Nephron progenitor cell (in vitro differentiated cells): ENCODE data around the gene FOLR1.

Experiments used
- DNase-seq: peaks from one replicate; pipeline ENCODE4 v3.0.0; 2021
- H3K27ac Mint-ChIP-seq: 2 replicates; pipeline ENCODE4 v1.8.0; 2021; ENCODE audit warnings: mild to moderate bottlenecking, moderate library complexity, mixed read lengths
- H3K27me3 Mint-ChIP-seq: 2 replicates; pipeline ENCODE4 v1.8.0; 2021; ENCODE audit warnings: mild to moderate bottlenecking, low read depth, mixed read lengths; ENCODE audit not compliant: poor library complexity
- H3K36me3 Mint-ChIP-seq: 2 replicates; pipeline ENCODE4 v1.8.0; 2021; ENCODE audit warnings: low read depth, mixed read lengths
- H3K4me1 Mint-ChIP-seq: 2 replicates; pipeline ENCODE4 v1.8.0; 2021; ENCODE audit warnings: mixed read lengths
- H3K4me3 Mint-ChIP-seq: 2 replicates; pipeline ENCODE4 v1.8.0; 2021; ENCODE audit warnings: mild to moderate bottlenecking, moderate library complexity, mixed read lengths
- H3K9me3 Mint-ChIP-seq: 2 replicates; pipeline ENCODE4 v1.8.0; 2021; ENCODE audit warnings: mild to moderate bottlenecking, moderate library complexity, mixed read lengths
- CTCF ChIP-seq: fragments of 200-600 bp; sonication (generic); IDR thresholded peaks from 2 replicates; pipeline ENCODE4 v1.5.0; 2021; ENCODE audit warnings: antibody characterized with exemption

The FOLR1 gene

DNA sequence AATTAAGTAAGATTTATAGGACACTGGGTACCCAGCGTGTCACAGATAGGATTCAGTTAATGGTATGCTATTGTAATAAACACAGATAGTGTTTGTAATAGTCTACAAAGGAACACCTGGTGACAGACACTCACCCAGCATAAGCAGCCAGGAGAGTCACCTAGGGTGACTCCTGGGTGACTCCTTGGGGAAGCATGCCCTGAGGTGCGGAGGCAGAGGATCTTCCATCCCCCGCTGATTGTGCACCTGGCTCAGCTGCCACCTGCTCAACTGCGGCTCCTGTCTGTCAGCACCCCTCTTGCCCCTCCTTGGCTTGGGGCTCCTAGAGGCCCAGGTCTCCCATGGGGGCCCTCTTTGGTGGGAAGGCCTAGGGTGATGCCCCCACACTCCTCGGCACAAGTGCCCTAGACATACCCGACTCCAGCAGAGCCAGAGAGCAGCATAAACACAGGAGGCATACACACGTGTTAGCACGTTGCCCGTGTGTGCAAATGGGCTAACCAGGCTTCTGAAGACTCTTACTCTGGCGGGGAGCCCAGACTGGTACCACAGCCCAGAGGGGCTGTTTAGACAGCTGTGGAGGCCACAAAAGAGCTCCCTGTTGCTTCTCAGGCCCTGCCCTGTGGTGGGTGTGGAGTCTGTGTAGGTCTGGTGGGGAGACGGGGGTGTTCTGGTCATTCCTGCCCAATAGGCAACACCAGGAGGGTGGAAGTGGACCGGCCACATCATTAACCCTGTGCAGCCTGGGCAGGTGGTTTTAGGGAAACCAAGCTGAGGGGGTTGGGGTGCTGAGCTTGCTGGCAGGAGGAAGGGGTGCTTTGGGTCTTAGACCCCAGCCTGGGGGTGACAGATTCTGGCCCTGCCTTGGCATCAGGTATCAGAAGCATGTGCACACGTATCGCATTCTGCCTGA, 35.6 kb downstream of the FOLR1 start:
- Mint-ChIP-seq H3K9me3 (no peaks in the 10 kb centered on the region), H3K36me3 (peaks cover 30% of the 10 kb centered on the region), H3K27ac (peak overlapping the region; percentile 29), H3K27me3 (no peaks in the 10 kb centered on the region), H3K4me1 (peaks cover 40% of the 10 kb centered on the region), H3K4me3 (peak overlapping the region; percentile 13)
- no peak for DNase-seq
- TF ChIP-seq CTCF = no peak

- peak; percentile 25 for DNase-seq
- Mint-ChIP-seq H3K4me1 (peaks cover 35% of the 10 kb centered on the region), H3K4me3 (no peak overlapping the region), H3K9me3 (no peaks in the 10 kb centered on the region), H3K27me3 (no peaks in the 10 kb centered on the region), H3K36me3 (peaks cover 31% of the 10 kb centered on the region), H3K27ac (no peak overlapping the region)
- no peak for TF ChIP-seq CTCF
Measured at GRCh38 chr11:72228229-72228843, 36.4 kb downstream of the FOLR1 start.

- DNase-seq = no peak
- H3K4me1 Mint-ChIP-seq = peaks cover 39% of the 10 kb centered on the region
- no peak for TF ChIP-seq CTCF
- no peaks in the 10 kb centered on the region for H3K27me3 Mint-ChIP-seq
- H3K9me3 Mint-ChIP-seq = no peaks in the 10 kb centered on the region
- H3K36me3 Mint-ChIP-seq = peaks cover 36% of the 10 kb centered on the region
- H3K27ac Mint-ChIP-seq = no peak overlapping the region
- no peak overlapping the region for H3K4me3 Mint-ChIP-seq
Measured at GRCh38 chr11:72228844-72229231, 36.9 kb downstream of the FOLR1 start.

DNA sequence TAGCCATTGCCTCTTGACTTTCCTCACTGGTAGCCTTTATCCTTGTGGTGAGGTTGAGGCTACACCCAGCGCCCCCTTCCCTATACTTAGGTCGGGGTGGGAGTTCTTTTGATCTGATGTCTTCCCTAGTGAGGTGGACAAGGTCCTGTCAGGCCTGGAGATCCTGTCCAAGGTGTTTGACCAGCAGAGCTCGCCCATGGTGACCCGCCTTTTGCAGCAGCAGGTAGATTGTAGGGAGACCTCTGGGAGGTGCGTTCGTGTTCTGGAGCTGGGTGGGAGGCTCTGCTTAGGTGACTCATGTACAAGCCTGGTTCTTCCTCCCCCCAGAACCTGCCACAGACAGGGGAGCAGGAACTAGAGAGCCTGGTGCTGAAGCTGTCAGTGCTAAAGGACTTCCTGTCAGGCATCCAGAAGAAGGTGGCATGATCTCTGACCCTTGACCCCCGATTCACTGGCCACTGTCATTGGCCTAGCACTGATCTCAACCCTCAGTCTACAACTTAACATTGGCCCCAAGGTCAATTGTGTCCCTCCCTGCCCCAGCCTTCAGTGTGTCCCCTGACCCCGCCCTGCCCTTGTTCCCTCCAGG, 37.5 kb downstream of the FOLR1 start:
- Mint-ChIP-seq H3K27ac (no peak overlapping the region), H3K4me3 (no peak overlapping the region), H3K27me3 (no peaks in the 10 kb centered on the region), H3K9me3 (no peaks in the 10 kb centered on the region), H3K4me1 (peaks cover 45% of the 10 kb centered on the region), H3K36me3 (peaks cover 42% of the 10 kb centered on the region)
- DNase-seq = no peak
- TF ChIP-seq CTCF = no peak

GRCh38 chr11:72229925-72230763, 38.2 kb downstream of the FOLR1 start:
- TF ChIP-seq CTCF = no peak
- Mint-ChIP-seq H3K27me3 (no peaks in the 10 kb centered on the region), H3K36me3 (peaks cover 49% of the 10 kb centered on the region), H3K9me3 (no peaks in the 10 kb centered on the region), H3K4me3 (no peak overlapping the region), H3K27ac (peak overlapping the region; percentile 51), H3K4me1 (peaks cover 48% of the 10 kb centered on the region)
- no peak for DNase-seq
